Prostate gland (tissue), 2 donors: ENCODE measurements around the gene CEP85L. TPM values are rescaled to one million over a fixed set of nuclear protein-coding genes. Genes with fewer than 3 reads are reported as not detected.

Experiments used
- DNase-seq: peaks from one replicate; pipeline ENCODE4 v3.0.0-alpha.2; 2019; ENCODE audit warnings: low spot score
- H3K27ac ChIP-seq, 2 donors: fragments of 200-600 bp; sonication (generic); 2 replicates each; pipeline ENCODE4 v1.5.1; 2017 to 2019
- H3K27me3 ChIP-seq: fragments of 200-600 bp; sonication (generic); replicated peaks from 2 replicates; pipeline ENCODE4 v1.5.1; 2019; ENCODE audit not compliant: insufficient read depth
- H3K36me3 ChIP-seq, 2 donors: fragments of 200-600 bp; sonication (generic); 1 replicate in 1 of 2; 2 replicates in 1 of 2; pipeline versions ENCODE4 v1.5.1 to v1.8.1; 2017 to 2019
- H3K4me1 ChIP-seq: fragments of 200-600 bp; sonication (generic); replicated peaks from 2 replicates; pipeline ENCODE4 v1.5.1; 2019
- H3K4me3 ChIP-seq, 2 donors: fragments of 200-600 bp; sonication (generic); 2 replicates each; pipeline ENCODE4 v1.5.1; 2017 to 2019
- H3K9me3 ChIP-seq: fragments of 200-600 bp; sonication (generic); 2 replicates; pipeline ENCODE4 v1.5.1; 2017
- POLR2A ChIP-seq: fragments of 450-650 bp; IDR thresholded peaks from one replicate; pipeline ENCODE4 v1.6.1; 2016; ENCODE audit warnings: antibody characterized with exemption, mild to moderate bottlenecking
- POLR2AphosphoS5 ChIP-seq: sonication (generic); formaldehyde crosslinking; IDR thresholded peaks from one replicate; pipeline ENCODE4 v1.6.1; 2017; ENCODE audit warnings: antibody characterized with exemption
- WGBS: methylation state at CpG from one replicate; pipeline ENCODE4 v1.1.5; 2018; 5-methylcytosine and 5-hydroxymethylcytosine counted together
- intact Hi-C: fragments of 100-400 bp; cut with DNase I; formaldehyde crosslinking; loops from one replicate; pipeline ENCODE4 v1.14.2; 2022
- total RNA-seq, 2 donors: library from RNA; depleted of rRNA; stranded (reverse); fragments of >200 nt; gene quantifications; one replicate each; pipeline ENCODE4 v1.1.0, GENCODE V29; 2016
- TF ChIP-seq, protein P1 (sequence below), 4 experiments: fragments of 200-600 bp in 2 of 4; fragments of 450-650 bp in 2 of 4; sonication (generic) in 2 of 4; IDR thresholded peaks; 1 replicate in 3 of 4; 2 replicates in 1 of 4; pipeline ENCODE4 v1.5.1; 2016 to 2019; ENCODE audit warnings: antibody characterized with exemption in 4 of 4, mild to moderate bottlenecking in 2 of 4, moderate library complexity in 2 of 4

Gene CEP85L
- total RNA-seq, 2 donors from 2014 or later: 2.7 to 33.5 TPM

- Histone ChIP-seq H3K9me3 (no peaks in the 10 kb centered on the region), H3K36me3 (no peaks in the 10 kb centered on the region), H3K27ac (no peak overlapping the region), H3K27me3 (no peaks in the 10 kb centered on the region), H3K4me1 (no peaks in the 10 kb centered on the region), H3K4me3 (no peak overlapping the region)
- intact Hi-C loops: no loop called here
- WGBS: 65% methylated on average over 3 of the region's 3 CpGs
- no peak for TF ChIP-seq POLR2A
- TF ChIP-seq POLR2AphosphoS5: no peak
- TF ChIP-seq, protein P1, sequence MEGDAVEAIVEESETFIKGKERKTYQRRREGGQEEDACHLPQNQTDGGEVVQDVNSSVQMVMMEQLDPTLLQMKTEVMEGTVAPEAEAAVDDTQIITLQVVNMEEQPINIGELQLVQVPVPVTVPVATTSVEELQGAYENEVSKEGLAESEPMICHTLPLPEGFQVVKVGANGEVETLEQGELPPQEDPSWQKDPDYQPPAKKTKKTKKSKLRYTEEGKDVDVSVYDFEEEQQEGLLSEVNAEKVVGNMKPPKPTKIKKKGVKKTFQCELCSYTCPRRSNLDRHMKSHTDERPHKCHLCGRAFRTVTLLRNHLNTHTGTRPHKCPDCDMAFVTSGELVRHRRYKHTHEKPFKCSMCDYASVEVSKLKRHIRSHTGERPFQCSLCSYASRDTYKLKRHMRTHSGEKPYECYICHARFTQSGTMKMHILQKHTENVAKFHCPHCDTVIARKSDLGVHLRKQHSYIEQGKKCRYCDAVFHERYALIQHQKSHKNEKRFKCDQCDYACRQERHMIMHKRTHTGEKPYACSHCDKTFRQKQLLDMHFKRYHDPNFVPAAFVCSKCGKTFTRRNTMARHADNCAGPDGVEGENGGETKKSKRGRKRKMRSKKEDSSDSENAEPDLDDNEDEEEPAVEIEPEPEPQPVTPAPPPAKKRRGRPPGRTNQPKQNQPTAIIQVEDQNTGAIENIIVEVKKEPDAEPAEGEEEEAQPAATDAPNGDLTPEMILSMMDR (IDR thresholded peaks at IDR 0.05): no peak
- no peak for DNase-seq
Measured at GRCh38 chr6:118597636-118598035, 53.8 kb downstream of the CEP85L start.

GRCh38 chr6:118596774-118597320 lies 54.5 kb downstream of the CEP85L start:
- H3K27me3 ChIP-seq: no peaks in the 10 kb centered on the region
- 90% methylated on average over 5 of the region's 5 CpGs for whole genome bisulfite sequencing
- intact Hi-C loops: no loop called here

DNA sequence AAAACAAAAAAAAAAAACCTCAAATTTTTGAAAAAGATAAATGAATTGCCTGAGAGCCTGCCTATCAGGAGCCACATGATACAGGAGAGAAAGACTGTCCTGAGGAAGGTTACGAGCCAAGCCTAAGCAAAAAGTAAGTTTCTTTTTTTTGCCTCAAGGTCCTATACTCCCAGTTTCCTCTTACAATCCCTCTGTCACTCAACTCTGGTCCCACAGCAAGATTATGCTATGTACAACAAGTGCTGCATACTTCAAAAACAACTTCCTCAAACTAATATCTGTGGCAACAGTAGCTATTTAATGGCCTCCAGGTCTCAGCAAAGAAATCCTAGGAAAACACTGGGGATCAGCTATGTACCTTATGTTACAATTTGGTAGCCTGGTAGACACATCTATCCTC lies 56.5 kb downstream of the CEP85L start:
- intact Hi-C loops: no loop called here
- Histone ChIP-seq H3K27ac (no peak overlapping the region), H3K27me3 (no peaks in the 10 kb centered on the region), H3K36me3 (no peaks in the 10 kb centered on the region), H3K4me1 (no peaks in the 10 kb centered on the region), H3K9me3 (no peaks in the 10 kb centered on the region), H3K4me3 (no peak overlapping the region)
- DNase-seq: no peak
- WGBS: 84% methylated on average over 1 of the region's 1 CpG
- TF ChIP-seq, protein P1 (IDR thresholded peaks at IDR 0.05): no peak
- TF ChIP-seq POLR2A: no peak
- no peak for TF ChIP-seq POLR2AphosphoS5

More at GRCh38 chr6:118596774-118597320, 54.5 kb downstream of the CEP85L start:
- H3K4me3 ChIP-seq: no peak overlapping the region
- H3K4me1 ChIP-seq: no peaks in the 10 kb centered on the region
- no peak for DNase-seq
- H3K9me3 ChIP-seq: no peaks in the 10 kb centered on the region
- no peaks in the 10 kb centered on the region for H3K36me3 ChIP-seq
- no peak overlapping the region for H3K27ac ChIP-seq
- TF ChIP-seq POLR2A (no peak), POLR2AphosphoS5 (no peak)
- TF ChIP-seq, protein P1 (IDR thresholded peaks at IDR 0.05): no peak

GRCh38 chr6:118591897-118592296 lies 59.5 kb downstream of the CEP85L start:
- intact Hi-C loops: no loop called here
- WGBS: 47% methylated on average over 3 of the region's 3 CpGs
- H3K4me1 ChIP-seq: no peaks in the 10 kb centered on the region

More at GRCh38 chr6:118591897-118592296, 59.5 kb downstream of the CEP85L start:
- no peaks in the 10 kb centered on the region for H3K9me3 ChIP-seq
- H3K36me3 ChIP-seq: no peaks in the 10 kb centered on the region
- no peak for TF ChIP-seq POLR2A
- TF ChIP-seq POLR2AphosphoS5: no peak
- TF ChIP-seq, protein P1 (IDR thresholded peaks at IDR 0.05): no peak
- H3K27ac ChIP-seq: no peak overlapping the region
- DNase-seq: no peak
- H3K27me3 ChIP-seq: no peaks in the 10 kb centered on the region
- no peak overlapping the region for H3K4me3 ChIP-seq
